ENCODE data around the gene TTC24.
"Not testable (repeated sequence)": the region's sequence is repeated elsewhere in the genome, so short reads cannot be mapped to it uniquely, and the experiment has no call there.

The TTC24 gene

DNA sequence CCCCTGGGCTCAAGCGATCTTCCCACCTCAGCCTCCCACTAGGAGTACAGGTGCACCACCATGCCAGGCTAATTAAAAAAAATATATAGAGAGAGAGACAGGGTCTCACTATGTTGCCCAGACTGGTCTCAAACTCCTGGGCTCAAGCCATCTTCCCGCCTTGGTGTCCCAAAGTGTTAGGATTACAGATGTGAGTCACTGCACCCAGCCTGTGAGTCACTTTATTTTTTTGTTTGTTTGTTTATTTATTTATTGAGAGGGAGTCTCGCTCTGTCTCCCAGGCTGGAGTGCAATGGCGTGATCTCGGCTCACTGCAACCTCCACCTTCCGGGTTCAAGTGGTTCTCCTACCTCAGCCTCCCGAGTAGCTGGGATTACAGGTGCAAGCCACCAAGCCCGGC is 8.4 kb downstream of the TTC24 start:
- DNase-seq (ENCODE audit: low spot score) = not testable (repeated sequence)

DNA sequence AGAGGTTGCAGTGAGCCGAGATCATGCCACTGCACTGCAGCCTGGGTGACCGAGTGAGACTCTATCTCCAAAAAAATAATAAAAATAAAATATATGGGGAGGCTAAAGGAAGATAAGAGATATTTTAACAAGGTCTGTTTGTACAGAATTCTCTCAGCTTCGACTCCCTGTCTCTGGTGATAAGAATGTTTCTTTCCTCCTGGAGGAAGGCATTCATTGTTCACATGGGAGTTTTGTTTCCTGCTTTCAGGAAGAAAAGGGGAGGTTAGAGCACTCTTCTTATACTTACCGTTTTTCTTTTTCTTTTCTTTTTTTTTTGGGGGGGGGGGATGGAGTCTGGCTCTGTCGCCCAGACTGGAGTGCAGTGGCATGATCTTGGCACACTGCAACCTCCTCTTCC is 10.0 kb downstream of the TTC24 start:
- DNase-seq (ENCODE audit: low spot score) = no peak

DNA sequence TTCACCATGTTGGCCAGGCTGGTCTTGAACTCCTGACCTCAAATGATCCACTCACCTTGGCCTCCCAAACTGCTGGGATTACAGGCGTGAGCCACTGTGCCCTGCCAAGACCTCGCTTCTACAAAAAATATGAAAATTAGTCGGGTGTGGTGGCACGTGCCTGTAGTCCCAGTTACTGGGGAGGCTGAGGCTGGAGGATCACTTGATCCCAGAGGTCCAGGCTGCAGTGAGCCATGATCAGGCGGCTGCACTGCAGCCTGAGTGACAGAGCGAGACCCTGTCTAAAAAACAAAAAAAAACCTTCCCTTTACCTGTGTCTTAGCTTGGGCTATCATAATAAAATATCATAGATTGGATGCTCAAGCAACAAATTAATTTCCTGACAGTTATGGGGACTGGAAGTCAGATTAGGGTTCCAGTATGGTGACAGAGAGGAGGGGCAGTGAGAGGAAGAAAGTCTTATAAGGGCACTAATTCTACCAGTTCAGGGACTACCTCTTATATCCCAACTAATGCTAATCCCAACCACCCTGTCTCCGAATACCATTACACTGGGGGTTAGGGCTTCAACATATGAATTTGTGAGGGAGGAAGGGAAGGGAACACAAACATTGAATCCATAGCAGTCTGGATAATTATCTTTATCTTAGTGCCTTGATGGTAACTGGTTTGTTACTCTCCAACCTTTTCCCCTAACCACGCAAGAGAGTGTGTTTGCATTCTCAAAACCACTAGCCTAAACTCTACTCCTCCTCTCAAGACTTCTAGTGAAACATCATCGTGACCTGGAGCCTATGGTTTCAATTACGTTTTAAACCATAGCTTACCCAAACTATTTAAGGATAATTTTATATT is 11.0 kb downstream of the TTC24 start:
- DNase-seq (ENCODE audit: low spot score) = no peak

DNA sequence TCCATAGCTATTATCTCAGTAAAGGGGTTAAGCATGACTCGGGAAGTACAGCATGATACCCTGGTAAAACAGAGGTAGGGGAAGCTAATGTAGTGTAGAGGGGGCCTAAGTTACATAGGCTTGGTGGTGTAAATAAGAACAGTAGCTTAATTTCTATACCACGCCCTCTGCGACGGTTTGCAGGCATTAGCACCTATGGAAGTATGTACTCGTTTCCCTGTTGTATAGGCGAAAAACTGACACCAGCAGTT is 11.6 kb downstream of the TTC24 start:
- DNase-seq (ENCODE audit: low spot score) = no peak

DNA sequence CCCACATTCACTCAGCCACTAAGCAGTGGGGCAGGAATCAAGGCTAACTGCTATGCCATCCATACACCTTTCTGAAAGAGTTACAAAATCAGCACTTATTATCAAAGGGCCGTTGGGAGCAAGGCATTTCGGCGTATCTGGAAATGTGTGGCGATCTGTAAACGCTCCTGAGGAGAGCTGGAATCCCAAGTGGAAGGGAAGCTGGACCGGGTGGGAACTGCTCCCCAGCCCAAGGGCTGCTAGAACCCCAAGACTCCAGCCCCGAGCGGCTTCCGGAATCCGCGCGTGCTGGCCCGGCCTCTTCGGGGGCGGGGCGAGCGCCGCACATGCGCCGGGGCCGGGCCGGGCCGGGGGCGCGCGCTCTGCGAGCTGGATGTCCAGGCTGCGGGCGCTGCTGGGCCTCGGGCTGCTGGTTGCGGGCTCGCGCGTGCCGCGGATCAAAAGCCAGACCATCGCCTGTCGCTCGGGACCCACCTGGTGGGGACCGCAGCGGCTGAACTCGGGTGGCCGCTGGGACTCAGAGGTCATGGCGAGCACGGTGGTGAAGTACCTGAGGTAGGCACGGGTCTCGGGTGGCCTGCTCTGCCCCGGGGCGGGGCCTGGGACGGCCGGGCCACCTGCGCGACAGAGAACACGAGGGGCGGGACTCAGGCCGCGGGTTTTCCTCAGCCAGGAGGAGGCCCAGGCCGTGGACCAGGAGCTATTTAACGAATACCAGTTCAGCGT is 12.1 kb downstream of the TTC24 start, which contains the start of gene NAXE:
Gene NAXE (plus strand): TSS at position 345 of the 726 bp plus-strand sequence. CDS start 29 bp downstream, at position 374.
- DNase-seq (ENCODE audit: low spot score) = peak; percentile 60

DNA sequence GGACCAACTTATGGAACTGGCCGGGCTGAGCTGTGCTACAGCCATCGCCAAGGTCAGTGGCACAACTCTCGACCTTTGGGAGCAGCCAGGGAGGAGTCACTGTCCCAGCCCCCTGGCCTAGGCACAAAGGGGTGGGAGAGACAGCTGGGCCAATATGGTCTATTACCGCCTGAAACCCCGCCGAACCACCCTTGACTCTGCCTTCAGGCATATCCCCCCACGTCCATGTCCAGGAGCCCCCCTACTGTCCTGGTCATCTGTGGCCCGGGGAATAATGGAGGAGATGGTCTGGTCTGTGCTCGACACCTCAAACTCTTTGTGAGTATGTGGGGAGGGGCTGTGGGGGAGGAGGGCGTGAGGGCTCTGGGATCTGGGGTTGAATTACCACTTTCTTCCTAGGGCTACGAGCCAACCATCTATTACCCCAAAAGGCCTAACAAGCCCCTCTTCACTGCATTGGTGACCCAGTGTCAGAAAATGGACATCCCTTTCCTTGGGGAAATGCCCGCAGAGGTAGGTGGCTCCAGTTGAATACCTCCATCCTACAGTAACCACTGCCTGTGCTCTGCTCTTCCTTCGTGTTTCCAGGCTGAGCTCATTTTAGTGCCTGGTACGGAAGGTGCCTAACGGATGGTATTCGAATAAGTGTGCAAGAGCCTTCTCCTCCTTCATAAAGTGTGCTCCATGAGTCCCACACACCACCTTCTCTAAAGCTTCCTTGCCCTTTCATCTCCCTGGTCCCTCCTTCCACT is 12.8 kb downstream of the TTC24 start:
- no peak for DNase-seq (ENCODE audit: low spot score)

DNA sequence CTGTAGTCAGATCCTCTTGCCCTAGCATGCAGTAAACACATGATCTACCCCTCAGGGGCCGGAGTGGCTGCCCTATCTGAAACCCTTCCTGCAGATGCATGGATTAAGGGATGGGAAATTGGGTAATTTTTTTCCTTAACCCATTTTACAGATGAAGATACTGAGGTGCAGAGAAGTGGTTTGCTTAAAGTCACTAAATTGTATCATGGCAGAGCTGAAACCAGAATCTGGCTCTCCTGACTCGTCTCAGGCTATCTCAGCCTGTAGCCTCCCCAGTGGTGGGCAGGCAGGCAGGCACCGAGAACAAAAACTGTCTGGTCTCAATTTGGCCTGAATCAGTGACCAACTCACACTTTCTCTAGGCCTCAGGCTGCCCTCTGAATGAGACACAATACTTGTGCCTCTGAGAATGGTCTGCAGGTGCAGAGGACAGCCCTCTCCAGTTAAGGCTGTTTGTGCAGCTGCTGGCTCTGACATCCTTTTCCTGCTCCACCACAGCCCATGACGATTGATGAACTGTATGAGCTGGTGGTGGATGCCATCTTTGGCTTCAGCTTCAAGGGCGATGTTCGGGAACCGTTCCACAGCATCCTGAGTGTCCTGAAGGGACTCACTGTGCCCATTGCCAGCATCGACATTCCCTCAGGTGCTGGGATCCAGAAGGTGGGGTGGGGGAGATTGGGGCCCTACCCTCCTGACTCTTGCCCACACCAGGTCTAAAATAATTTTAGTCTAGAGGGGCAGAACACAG is 13.6 kb downstream of the TTC24 start:
- no peak for DNase-seq (ENCODE audit: low spot score)

DNA sequence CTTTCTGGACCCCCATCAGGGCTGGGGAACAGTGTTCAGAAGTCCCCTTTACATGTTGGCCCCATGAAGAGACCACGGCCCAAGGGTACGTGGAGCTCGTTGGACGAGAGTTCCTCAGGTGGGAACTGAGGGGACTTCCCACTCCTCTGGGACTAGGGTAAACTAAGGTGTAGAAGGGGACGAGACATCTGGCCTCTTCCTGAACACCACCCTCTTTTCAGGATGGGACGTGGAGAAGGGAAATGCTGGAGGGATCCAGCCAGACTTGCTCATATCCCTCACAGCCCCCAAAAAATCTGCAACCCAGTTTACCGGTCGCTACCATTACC is 14.1 kb downstream of the TTC24 start:
- no peak for DNase-seq (ENCODE audit: low spot score)

DNA sequence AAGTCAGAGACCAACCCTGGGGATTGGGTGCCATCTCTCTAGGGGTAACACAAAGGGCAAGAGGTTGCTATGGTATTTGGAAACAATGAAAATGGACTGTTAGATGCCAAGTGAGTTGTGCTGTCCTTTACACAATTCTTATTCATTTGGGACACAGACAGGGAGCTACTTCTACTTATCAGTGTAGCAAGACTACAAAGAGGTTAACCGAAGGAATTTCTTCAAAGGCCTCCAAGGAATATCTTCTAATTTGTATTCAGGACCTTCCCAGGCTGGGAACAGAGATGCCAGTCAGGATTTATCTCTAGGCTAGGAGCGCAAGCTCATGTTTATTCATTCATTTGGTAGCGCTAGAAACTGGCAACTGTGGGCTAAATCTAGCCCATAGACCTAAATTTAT is 14.7 kb downstream of the TTC24 start:
- DNase-seq (ENCODE audit: low spot score) = peak; percentile 53

DNA sequence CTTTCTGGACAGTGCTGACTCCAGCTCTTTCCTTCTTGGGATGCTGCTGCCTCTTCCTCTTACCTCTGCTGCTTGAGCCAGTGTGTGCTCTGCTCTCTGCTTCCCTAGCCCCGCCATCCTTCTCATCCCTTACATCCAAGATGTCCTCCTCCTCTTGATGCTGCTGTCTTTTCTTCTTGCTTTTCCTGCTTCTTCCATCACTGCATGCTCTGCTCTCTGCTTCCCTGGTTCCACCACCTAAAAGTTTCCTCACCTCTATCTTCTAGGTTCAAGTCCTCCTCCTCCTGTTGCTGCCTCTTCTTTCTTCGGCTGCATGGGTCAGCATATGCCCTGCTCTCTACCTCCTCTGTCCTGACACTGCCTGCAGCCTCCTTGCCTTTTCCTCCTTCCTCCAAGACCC is 15.5 kb downstream of the TTC24 start:
- no peak for DNase-seq (ENCODE audit: low spot score)

DNA sequence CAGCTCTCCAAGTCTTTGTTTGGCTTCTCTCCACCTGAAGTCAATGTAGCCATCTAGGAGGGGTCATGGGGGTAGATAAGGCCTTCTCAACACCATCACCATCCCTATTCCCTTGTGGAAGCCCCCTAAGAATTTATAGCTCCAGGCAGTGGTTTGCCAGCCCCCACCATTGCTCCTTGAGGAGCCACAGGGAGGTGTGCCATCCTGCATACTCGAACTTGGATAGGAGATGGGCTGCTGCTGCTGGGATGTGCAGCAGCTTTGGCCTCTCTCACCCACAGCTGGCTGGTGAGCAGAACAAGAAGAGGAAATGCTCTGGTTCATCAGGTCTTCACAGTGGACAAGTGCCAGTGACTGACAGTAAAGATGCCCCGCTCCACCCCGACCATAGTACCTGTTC is 16.9 kb downstream of the TTC24 start:
- no peak for DNase-seq (ENCODE audit: low spot score)

DNA sequence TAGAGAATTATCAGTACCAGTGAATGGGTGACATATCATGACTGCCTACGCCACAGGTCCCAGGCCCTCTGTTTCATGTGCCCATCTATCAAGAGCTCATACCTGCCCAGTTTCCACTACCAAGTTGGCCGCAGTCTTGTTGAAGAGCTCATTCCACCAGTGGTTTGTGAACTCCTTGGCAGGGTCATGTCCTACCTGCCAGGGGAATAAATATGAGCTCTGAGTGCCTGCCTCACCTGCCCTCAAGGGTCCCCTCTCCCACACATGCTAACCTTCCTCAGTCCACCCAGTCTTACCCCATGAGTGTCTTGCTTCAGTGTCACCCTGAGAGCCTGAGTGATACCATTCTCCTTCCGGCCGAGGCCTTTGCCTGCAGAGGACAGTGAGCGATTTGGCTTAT is 18.6 kb downstream of the TTC24 start:
- DNase-seq (ENCODE audit: low spot score) = no peak

DNA sequence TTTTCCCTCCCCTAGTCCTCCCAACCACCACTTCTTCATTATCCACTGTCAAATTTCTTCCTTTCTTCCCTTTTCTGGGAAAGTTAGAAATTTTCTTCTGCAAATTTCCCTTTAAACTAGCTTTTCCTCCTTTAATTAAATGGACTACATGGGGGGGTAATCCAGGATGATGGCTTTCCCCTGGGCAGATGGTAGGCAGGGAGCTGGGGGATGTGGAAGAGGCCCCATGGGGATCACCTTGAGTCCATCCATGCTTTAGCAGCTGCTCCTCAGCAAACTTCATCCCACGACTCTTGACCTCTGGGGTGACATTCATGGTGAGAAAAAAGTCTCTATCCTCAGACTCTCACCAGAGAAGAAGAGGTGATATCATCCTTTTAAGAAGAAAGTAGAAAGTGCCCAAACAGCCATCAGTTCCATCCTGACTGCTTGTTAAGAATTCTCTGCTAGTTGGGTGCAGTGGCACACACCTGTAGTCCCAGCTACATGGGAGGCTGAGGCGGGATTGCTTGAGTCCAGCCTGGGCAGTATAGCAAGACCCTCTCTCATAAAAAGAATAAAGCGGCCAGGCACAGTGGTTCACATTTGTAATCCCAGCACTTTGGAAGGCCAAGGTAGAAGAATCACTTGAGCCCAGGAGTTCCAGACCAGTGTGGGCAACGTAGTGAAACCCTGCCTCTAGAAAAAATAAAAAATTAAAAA is 19.4 kb downstream of the TTC24 start:
- no peak for DNase-seq (ENCODE audit: low spot score)

DNA sequence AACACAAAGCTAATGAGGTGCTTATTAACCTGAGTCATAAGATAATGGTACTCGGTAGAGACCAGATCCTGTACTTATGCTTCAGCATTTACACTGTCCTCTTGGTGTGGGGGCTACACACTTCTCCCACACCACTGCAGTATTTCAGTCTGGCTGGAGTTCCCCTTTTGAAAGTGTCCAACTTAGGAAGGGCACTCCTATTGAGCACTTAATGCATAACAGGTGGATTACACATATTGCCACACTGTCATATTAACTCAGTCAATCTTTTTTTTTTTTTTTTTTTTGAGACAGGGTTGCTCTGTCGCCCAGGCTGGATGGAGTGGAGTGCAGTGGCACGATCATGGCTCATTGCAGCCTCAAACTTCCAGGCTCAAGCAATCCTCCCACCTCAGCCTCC is 20.3 kb downstream of the TTC24 start:
- DNase-seq (ENCODE audit: low spot score) = no peak

DNA sequence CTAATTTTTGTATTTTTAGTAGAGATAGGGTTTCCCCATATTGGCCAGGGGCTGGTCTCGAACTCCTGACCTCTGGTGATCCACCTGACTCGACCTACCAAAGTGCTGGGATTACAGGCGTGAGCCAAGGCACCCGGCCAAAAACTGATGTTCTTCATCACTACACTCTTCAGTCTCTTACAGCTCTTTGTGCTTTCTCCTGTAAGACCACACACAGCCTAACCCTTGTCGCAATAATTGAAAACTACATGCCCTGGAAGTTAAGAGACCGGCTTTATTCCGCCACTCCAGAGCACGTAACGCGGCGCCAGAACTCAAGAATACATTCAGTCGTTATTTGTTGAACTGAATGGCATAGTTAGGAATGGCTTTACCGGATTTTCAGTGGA is 21.2 kb downstream of the TTC24 start:
- no peak for DNase-seq (ENCODE audit: low spot score)

DNA sequence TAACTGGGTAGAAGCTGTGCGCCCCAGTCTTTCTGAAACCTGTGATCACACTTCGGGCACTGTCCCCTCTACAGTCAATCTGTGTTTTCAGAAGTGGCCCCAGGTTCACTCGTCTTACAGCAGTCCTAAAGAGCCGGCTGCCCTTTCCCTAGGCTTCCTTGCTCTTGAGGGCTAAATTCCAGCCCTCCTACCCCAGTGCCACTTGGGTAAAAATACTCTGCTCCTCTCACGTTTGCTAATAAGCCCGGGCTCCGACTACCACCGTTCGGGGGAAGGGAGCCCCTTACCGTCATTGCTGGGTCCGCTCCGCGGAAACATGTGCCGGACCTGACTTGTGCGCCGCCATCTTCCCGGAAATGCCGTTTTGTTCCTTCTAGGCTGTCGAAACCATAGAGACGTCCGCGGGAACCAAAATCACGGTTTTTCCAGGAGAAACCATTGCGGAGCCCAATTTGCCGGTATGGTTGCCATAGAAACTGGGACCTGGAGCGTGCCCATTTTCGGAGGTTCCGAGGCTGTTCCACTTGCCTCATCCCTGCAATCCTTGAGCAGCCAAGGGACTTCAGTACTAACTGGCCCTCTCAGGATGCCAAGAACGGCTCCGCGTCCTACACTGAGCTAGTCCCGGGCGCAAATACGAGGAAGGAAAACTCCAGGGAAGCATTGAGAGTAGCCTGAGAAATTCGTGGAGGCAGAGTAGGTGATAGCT is 21.8 kb downstream of the TTC24 start, which contains the start of gene GPATCH4:
Gene GPATCH4 (minus strand): TSS at position 358 of the 709 bp plus-strand sequence.
- peak; percentile 81 for DNase-seq (ENCODE audit: low spot score)

DNA sequence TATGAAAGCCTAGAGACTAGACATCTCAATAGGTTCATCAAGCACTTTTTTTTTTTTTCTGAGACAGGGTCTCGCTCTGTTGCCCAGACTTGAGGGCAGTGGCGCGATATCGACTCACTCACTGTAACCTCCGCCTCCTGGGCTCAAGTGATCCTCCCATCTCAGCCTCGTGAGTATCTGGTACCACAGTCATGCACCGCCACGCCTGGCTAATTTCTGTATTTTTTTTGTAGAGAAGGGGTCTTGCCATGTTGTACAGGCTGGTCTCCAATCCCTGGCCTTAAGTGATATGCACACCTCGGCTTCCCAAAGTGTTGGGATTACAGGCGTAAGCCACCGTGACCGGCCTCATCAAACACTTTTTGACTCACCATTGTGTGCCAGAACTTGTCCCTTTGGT is 22.4 kb downstream of the TTC24 start:
- DNase-seq (ENCODE audit: low spot score) = no peak

DNA sequence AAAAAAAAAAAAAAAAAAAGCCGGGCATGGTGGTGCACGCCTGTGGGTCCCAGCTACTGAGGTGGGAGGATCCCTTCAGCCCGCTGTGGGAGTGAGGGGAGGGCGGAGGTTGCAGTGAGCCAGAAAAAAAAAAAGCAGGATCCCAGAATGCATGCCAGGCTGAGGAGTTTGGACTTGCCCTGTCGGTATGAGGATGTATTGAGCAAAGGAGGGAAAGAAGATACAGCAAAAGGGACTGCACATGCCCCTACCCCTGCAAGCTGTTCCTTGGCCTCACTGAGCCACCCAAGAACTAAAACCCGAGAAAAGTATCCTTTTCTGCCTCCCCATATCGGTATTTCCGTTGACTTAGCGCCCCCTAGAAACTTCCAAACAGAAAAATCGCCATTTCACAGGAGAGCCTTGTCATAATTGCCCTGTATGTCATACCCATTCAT is 23.1 kb downstream of the TTC24 start:
- DNase-seq (ENCODE audit: low spot score) = peak; percentile 56

DNA sequence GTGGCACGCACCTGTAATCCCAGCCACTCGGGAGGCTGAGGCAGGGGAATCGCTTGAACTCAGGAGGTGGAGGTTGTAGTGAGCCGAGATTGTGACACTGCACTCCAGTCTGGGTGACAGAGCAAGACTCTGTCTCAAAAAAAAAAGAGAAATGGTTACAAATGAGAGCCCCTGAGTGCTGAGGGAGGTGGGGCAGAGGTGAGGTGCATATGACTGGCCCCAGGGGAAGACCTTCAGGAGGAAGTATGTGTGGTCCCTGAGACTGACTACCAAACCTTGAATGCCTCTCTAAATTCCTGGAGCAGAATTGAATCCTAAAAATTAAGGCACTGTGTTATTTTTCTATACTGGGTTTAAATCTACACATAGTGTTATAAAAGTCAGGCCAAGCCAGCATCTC is 27.8 kb downstream of the TTC24 start:
- not testable (repeated sequence) for DNase-seq (ENCODE audit: low spot score)

DNA sequence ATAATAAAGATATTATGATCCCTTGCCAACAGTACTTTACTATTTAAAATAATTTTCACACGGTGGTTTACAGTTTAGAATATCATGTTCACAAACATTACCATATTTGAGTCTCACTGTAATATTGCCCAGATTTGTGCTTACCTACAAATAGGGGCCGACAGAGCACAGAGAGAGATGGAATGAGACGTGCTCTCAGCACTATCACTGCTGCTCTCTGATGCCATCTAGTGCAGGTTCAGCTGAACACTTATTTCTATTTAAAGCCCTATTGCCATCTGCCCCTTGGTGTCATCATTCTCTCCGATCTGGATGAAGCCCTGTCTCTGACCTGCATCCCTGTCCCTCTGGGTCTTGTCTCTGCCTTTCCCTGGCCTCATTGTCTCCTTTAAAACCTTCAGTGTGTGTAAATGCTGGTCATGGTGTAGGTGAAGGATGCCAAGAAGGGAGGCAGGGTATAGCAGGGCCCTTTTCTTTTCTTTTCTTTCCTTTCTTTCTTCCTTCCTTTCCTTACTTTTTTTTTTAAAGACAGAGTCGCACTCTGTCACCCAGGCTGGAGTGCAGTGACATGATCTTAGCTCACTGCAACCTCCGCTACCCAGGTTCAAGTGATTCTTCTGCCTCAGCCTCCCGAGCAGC is 28.6 kb downstream of the TTC24 start:
- peak; percentile 94 for DNase-seq (ENCODE audit: low spot score)
